Caki2 (cell line): ENCODE data around the gene NANOS3. TPM values are rescaled to one million over a fixed set of nuclear protein-coding genes. Genes with fewer than 3 reads are reported as not detected.

Experiments used
- DNase-seq: peaks from one replicate; pipeline ENCODE4 v3.0.0-alpha.2; 2015; ENCODE audit warnings: low read depth
- in situ Hi-C: cut with HindIII; loops from 2 replicates; pipeline ENCODE4 v1.10.0; 2016; ENCODE audit warnings: low sequenced_read_pairs, low pct_unique_long_range_greater_than_20kb, mixed read lengths
- total RNA-seq: library from RNA; depleted of rRNA; stranded (reverse); fragments of >200 nt; shearing (Covaris generic); gene quantifications from 2 replicates; pipeline ENCODE4 v1.2.3, GENCODE V29; 2014; ENCODE audit warnings: low replicate concordance

NANOS3 gene
- total RNA-seq, 1 experiment from 2014 or later, result not detected

GRCh38 chr19:13860679-13861391 is 16.1 kb upstream of the NANOS3 start:
- DNase-seq, result no peak
- in situ Hi-C loops, result no loop called here

DNA sequence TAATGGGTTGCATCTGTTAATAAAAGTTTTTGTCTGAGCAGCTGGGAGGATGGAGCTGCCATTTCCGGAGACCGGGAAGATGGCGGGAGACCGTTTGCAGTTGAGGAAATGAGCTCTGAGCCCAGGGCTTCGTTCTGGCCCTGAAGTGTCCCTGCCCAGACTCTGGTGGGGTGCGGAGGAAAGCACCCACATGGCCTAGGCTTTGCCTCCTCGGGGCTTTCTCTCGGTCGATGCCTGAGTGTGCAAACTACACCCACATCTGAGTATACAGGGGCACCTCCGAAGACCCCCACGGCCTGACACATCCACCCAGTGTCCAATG is 15.6 kb upstream of the NANOS3 start:
- DNase-seq, result no peak
- in situ Hi-C loops, result no loop called here

- DNase-seq, result peak; percentile 94
- in situ Hi-C loops, result no loop called here
These were observed 15.0 kb upstream of the NANOS3 start for GRCh38 chr19:13861714-13862531.

GRCh38 chr19:13864046-13864666 is 12.8 kb upstream of the NANOS3 start:
- DNase-seq, result no peak
- in situ Hi-C loops, result no loop called here

- in situ Hi-C loops, result no loop called here
- DNase-seq, result no peak
These were observed 12.0 kb upstream of the NANOS3 start for GRCh38 chr19:13864667-13865570.

DNA sequence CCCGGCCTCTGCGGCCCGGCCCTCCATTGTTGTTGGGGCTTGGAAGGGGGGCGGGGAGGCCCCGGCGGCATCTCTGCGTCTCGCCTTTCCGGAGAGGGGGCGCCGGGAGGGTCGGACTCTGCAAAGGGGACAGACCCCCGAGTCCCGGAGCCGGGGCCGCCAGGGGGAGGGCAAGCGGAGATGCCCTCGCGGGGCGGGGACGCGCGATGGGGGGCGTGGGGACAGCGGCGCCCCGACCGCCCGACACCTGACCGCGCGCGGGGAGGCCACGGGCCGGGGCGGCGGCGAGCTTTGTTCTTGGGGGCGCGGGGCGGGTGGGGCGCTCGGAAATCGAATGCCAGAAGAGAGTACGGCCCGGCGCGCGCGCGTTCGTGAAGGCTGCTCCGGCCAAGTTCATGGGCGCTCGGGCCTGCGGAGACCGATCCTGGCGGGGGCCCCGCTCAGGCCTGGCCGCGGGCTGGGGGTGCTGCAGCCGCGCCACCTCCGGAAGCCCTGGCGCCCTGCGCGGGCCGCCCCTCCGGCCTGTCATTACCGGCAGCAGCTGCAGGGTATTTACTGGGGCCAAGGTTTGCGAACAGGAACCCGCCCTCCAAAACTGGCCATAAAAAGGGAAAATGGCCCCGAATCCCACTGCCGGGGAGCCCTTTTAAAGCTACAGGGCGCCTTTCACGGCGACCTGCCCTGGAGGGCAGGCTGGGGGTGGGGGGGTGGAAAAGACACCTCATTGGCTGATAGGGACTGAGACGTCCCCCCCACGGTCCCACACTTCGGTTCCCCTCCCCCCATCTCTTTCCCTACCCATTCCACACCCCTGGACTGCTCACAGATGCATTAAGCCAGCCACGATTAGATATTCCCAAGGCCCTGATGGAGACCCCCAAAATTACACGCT is 11.1 kb upstream of the NANOS3 start:
- no peak for DNase-seq
- in situ Hi-C loops, result no loop called here

GRCh38 chr19:13866463-13867046 is 10.4 kb upstream of the NANOS3 start:
- DNase-seq, result no peak
- in situ Hi-C loops, result no loop called here

GRCh38 chr19:13868663-13869062 is 8.3 kb upstream of the NANOS3 start:
- in situ Hi-C loops, result no loop called here
- DNase-seq, result no peak

GRCh38 chr19:13869281-13869680 is 7.7 kb upstream of the NANOS3 start:
- in situ Hi-C loops, result no loop called here
- no peak for DNase-seq

GRCh38 chr19:13870873-13871272 is 6.1 kb upstream of the NANOS3 start:
- no peak for DNase-seq
- in situ Hi-C loops, result no loop called here

DNA sequence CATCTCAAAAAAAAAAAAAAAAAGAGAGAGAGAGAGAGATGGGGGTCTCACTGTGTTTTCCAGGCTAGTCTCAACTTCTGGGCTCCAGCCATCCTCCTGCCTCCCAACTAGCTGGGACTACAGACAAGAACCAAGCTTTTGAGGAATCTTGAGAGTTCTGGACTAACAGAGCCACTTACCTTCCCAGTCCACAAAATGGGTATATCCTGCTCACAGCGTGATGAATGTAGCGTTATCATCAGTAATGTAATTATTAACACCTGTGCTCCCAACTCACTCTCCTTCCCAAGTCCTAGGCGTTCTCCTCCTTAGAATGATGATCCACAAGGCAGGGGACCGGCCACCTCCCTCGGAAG is 4.6 kb upstream of the NANOS3 start:
- no peak for DNase-seq
- in situ Hi-C loops, result no loop called here

DNA sequence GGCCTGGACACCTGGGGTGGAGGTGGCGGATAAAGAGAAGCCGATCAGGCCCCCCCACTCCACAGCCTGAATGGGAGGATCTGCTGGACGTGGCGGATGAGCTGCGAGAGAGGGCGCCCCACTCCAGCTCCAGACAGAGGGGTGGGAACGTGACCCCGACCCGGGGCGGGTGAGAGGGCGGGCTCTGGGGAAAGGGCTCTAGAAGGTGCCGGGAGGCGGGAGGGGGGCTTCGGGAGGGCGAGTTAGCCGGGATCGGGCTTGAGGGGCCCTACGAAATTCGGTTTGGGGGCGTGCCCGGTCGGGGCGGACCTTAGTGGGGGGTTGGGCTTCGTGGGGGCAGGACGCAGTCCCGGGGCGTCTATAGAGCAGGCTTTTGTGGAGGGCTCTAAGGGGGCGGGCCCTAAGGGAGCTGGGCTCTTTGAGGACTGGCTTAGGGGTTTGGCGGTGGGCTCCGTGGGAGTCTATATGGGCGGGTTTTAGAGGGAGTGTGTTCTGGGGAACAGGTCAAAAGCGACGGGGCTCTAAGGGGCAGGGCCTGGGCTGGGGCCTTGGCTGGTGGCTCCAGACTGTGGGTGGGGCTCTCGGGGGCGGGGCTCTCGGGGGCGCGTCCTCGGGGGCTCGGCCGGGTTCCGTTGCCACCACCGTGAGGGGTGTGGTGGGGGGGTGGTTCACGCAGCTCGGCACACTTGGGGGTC is 4.1 kb upstream of the NANOS3 start:
- in situ Hi-C loops, result no loop called here
- DNase-seq, result no peak

DNA sequence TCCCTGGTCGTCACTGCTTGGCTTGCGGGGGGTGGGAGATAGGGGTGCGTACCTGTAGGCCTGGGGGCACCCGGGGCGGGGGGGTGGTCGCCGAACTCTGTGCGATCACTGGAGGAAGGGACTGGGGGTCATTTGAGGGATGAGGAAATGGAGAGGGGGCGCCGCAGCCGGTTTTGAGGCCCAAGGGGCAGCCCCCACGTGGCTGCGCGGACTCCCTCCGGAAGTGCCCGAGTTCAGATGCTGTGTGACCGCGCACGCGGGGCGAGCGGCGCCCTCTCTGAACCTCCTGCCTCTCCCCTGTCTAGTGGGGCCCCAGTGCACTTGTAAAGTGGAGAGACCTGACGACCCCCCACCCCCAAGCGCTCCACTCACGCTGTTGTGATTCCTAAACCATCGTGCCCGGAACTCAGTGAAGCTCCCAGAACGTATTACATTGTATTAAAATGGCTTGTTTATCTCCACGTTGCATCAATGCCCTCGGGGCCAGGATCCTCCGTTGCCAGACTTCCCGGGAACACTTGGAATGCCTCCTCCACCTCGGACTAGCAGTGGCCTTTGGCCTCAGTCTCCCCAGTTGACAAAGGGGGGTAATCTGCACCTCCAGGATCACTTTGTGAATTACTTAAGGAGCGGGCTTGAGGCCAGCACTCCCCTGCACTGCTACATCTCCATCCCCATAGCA is 3.0 kb upstream of the NANOS3 start:
- in situ Hi-C loops, result no loop called here

GRCh38 chr19:13875824-13876223 is 1.1 kb upstream of the NANOS3 start:
- in situ Hi-C loops, result no loop called here
- DNase-seq, result no peak

More for the DNA sequence above, 3.0 kb upstream of the NANOS3 start:
- no peak for DNase-seq

- DNase-seq, result no peak
- in situ Hi-C loops, result no loop called here
These were observed 369 bp downstream of the NANOS3 start for GRCh38 chr19:13877303-13877702.
